HFFc6 (cell line): ENCODE data around the gene SYNPO2. TPM values are rescaled to one million over a fixed set of nuclear protein-coding genes. Genes with fewer than 3 reads are reported as not detected.

Source experiments
- DNase-seq: peaks from one replicate; pipeline ENCODE4 v3.0.0-alpha.2; 2018
- H3K27ac Mint-ChIP-seq: 2 replicates; pipeline ENCODE4 v1.8.0; 2020; ENCODE audit warnings: mild to moderate bottlenecking, mixed read lengths
- H3K27me3 Mint-ChIP-seq: 2 replicates; pipeline ENCODE4 v1.8.0; 2021; ENCODE audit warnings: mild to moderate bottlenecking, moderate library complexity, mixed read lengths; ENCODE audit not compliant: insufficient read depth
- H3K36me3 Mint-ChIP-seq: 2 replicates; pipeline ENCODE4 v1.8.0; 2021; ENCODE audit warnings: low read depth, mixed read lengths
- H3K4me1 Mint-ChIP-seq: 2 replicates; pipeline ENCODE4 v1.8.0; 2020; ENCODE audit warnings: low read depth, mixed read lengths
- H3K4me3 Mint-ChIP-seq: 2 replicates; pipeline ENCODE4 v1.8.0; 2020; ENCODE audit warnings: mild to moderate bottlenecking, moderate library complexity, mixed read lengths
- H3K9me3 Mint-ChIP-seq: 2 replicates; pipeline ENCODE4 v1.8.0; 2020; ENCODE audit warnings: mild to moderate bottlenecking, mixed read lengths
- total RNA-seq, 6 experiments: library from RNA; stranded (reverse); fragmentation: NEBNext Ultra II Directional; extraction: Animal tissue kit (Norgen Biotek cat#: 25700); gene quantifications; 2 replicates in 1 of 6; 3 replicates in 5 of 6; pipeline ENCODE4 v1.2.3, GENCODE V29; 2021
- TF ChIP-seq, protein P1 (sequence below): fragments of 200-600 bp; sonication (generic); IDR thresholded peaks from 2 replicates; pipeline ENCODE4 v1.5.0; 2021; ENCODE audit warnings: antibody characterized with exemption, mild to moderate bottlenecking

SYNPO2 gene
- total RNA-seq, 6 experiments from 2014 or later: 11.6 to 36.7 (median 12.0) TPM

DNA sequence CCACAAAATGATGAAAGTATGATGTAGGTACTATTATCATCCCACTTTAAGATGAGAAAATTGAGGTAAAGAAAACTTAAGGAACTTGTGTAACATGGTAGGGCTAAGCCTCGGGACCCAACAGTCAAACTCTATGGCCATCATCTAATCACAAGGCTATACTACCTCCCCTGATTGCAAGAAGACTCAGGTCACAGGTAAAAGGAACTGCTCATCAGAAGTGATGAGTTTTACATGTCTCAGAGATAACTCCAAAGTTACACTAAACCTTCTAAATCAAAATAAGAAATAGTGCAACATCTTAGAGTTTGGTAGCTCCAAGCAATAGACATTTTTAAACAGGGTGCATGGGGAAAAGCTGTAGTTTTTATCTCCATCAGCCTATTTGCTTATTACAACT is 150.5 kb downstream of the SYNPO2 start:
- no peaks in the 10 kb centered on the region for H3K27me3 Mint-ChIP-seq
- TF ChIP-seq, protein P1, sequence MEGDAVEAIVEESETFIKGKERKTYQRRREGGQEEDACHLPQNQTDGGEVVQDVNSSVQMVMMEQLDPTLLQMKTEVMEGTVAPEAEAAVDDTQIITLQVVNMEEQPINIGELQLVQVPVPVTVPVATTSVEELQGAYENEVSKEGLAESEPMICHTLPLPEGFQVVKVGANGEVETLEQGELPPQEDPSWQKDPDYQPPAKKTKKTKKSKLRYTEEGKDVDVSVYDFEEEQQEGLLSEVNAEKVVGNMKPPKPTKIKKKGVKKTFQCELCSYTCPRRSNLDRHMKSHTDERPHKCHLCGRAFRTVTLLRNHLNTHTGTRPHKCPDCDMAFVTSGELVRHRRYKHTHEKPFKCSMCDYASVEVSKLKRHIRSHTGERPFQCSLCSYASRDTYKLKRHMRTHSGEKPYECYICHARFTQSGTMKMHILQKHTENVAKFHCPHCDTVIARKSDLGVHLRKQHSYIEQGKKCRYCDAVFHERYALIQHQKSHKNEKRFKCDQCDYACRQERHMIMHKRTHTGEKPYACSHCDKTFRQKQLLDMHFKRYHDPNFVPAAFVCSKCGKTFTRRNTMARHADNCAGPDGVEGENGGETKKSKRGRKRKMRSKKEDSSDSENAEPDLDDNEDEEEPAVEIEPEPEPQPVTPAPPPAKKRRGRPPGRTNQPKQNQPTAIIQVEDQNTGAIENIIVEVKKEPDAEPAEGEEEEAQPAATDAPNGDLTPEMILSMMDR: no peak
- H3K36me3 Mint-ChIP-seq: 0 out of 2 replicates have a peak, but pooled peaks cover 5% of the 10 kb centered on the region
- H3K9me3 Mint-ChIP-seq: no peaks in the 10 kb centered on the region
- peaks cover 100% of the 10 kb centered on the region for H3K4me1 Mint-ChIP-seq
- no peak for DNase-seq
- H3K4me3 Mint-ChIP-seq: no peak overlapping the region
- H3K27ac Mint-ChIP-seq: peak overlapping the region; percentile 95

DNA sequence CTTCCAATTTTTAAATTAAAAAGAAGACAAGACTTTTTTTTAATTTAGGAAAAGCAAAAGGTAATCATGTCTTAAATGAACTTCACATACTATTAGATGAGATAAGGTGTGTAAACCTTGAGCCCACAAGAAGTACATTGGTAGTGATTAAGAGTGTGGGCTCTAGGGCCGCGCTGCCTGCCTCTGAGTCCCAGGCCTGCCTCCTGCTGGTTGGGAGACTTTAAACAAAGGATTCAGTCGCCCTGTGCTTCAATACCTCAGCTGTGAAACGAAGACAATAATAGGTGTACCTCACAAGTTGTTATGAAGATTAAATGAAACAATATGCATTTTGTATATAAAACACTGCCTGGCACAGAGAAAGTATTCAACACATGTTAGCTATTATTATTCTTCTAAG is 151.1 kb downstream of the SYNPO2 start:
- 0 out of 2 replicates have a peak, but pooled peaks cover 3% of the 10 kb centered on the region for H3K36me3 Mint-ChIP-seq
- peak overlapping the region; percentile 95 for H3K27ac Mint-ChIP-seq
- H3K27me3 Mint-ChIP-seq: no peaks in the 10 kb centered on the region
- H3K9me3 Mint-ChIP-seq: no peaks in the 10 kb centered on the region
- TF ChIP-seq, protein P1: peak; percentile 54
- DNase-seq: no peak
- peaks cover 100% of the 10 kb centered on the region for H3K4me1 Mint-ChIP-seq
- H3K4me3 Mint-ChIP-seq: peak overlapping the region; percentile 77; the same call in 1 of the 2 replicates

DNA sequence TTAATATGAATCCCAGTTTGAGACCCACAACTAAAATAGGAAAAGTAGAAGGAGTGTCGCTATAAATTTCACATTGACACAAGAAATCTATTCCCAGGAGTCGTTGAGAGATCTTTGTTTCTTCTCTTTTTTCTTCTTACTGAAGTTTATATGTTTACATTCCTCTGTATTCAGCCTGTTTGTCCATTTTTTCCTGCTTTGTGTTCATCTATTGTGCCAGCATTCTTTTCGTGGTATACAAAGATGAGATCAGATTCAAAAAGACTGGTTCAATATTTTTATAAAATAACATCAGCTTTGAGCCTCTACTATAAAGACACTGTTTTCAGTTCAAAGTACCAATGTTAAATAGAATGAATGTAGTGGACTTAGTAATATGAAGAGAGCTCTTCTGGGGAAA is 151.6 kb downstream of the SYNPO2 start:
- Mint-ChIP-seq H3K27ac (peak overlapping the region; percentile 95), H3K4me3 (peak overlapping the region; percentile 77), H3K36me3 (no peaks in the 10 kb centered on the region), H3K27me3 (no peaks in the 10 kb centered on the region), H3K4me1 (peaks cover 100% of the 10 kb centered on the region), H3K9me3 (no peaks in the 10 kb centered on the region)
- DNase-seq: no peak
- TF ChIP-seq, protein P1: no peak

DNA sequence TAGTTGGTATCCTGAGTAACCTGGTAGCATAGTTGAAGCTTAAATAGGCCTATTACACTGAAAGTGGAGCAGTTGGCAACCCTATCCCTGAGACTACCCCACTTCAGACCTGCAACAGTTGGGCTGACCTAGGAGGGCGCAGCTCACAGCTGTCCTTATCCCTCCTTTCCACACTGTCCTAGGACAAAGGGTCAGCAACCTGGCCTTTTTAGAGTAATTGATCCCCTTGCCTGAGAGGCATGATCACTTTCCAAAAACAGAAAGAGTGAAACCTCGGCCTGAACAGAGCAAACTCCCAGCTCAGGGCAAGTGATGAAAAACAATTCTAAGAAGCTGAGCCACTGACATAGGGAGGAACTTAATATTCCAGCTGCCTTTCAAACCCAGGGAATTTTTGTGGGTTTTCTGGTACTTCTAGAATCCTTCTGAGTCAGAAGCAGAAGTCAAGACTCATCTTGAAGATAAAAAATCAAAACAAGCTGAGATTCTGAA is 152.1 kb downstream of the SYNPO2 start:
- H3K9me3 Mint-ChIP-seq: no peaks in the 10 kb centered on the region
- no peaks in the 10 kb centered on the region for H3K27me3 Mint-ChIP-seq
- no peaks in the 10 kb centered on the region for H3K36me3 Mint-ChIP-seq
- DNase-seq: peak; percentile 88
- H3K4me1 Mint-ChIP-seq: peaks cover 97% of the 10 kb centered on the region
- H3K27ac Mint-ChIP-seq: peak overlapping the region; percentile 95
- TF ChIP-seq, protein P1: no peak
- H3K4me3 Mint-ChIP-seq: peak overlapping the region; percentile 77

DNA sequence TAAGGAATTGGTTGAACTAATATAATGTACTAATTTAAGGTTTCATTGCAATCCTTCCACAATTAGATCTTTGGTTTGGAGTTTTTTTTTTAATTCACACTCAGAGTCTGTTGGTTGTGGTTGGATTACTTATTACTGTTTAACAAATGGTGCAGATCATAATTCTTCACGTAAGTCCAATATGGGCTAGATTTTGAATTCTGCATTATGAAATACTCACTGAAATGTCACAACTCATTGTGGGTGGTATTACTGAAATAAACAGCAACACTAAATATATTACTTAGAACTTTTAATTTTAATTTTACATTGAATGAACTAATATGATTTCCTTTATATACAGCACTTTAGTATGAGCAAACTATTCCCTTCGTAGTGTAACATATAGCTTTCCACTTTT is 152.7 kb downstream of the SYNPO2 start:
- Mint-ChIP-seq H3K27me3 (no peaks in the 10 kb centered on the region), H3K9me3 (no peaks in the 10 kb centered on the region), H3K4me3 (peak overlapping the region; percentile 55), H3K4me1 (peaks cover 93% of the 10 kb centered on the region), H3K27ac (peak overlapping the region; percentile 67), H3K36me3 (no peaks in the 10 kb centered on the region)
- DNase-seq: no peak
- TF ChIP-seq, protein P1: no peak
